NT2/D1 (cell line): Measurements from ENCODE around the gene UGT3A2.

Source experiments
- DNase-seq: peaks from one replicate; pipeline ENCODE4 v3.0.0-alpha.2; 2011; ENCODE audit warnings: low read depth, low spot score
- H3K27me3 ChIP-seq: 2 replicates; pipeline ENCODE4 v1.6.0; 2011; ENCODE audit warnings: mild to moderate bottlenecking; ENCODE audit not compliant: insufficient read length, insufficient read depth
- H3K36me3 ChIP-seq: 2 replicates; pipeline ENCODE4 v1.6.1; 2011; ENCODE audit warnings: mild to moderate bottlenecking, low read length, mixed read lengths; ENCODE audit not compliant: insufficient read depth, insufficient read length
- H3K4me1 ChIP-seq: 2 replicates; pipeline ENCODE4 v1.5.1; 2011; ENCODE audit not compliant: insufficient read depth, insufficient read length
- H3K4me3 ChIP-seq: 2 replicates; pipeline ENCODE4 v1.5.1; 2011; ENCODE audit warnings: low read depth; ENCODE audit not compliant: insufficient read length
- H3K9ac ChIP-seq: 2 replicates; pipeline ENCODE4 v1.6.0; 2011; ENCODE audit warnings: low read depth; ENCODE audit not compliant: insufficient read length
- H3K9me3 ChIP-seq: 2 replicates; pipeline ENCODE4 v1.5.1; 2011; ENCODE audit warnings: mild to moderate bottlenecking, low read length; ENCODE audit not compliant: insufficient read depth
- SUZ12 ChIP-seq: IDR thresholded peaks from 2 replicates; pipeline ENCODE4 v1.6.1; 2011; ENCODE audit not compliant: insufficient read length, insufficient read depth; ENCODE audit errors: extremely low read depth
- YY1 ChIP-seq: IDR thresholded peaks from 2 replicates; pipeline ENCODE4 v1.6.1; 2011; ENCODE audit not compliant: insufficient read length, insufficient read depth
- ZNF274 ChIP-seq: IDR thresholded peaks from 2 replicates; pipeline ENCODE4 v1.6.1; 2011; ENCODE audit warnings: mild to moderate bottlenecking, low read depth, low read length

Gene UGT3A2

GRCh38 chr5:36017622-36018021 is 49.1 kb downstream of the UGT3A2 start:
- H3K4me3 ChIP-seq = no peak overlapping the region
- no peak for TF ChIP-seq SUZ12
- no peak for TF ChIP-seq YY1
- no peak for TF ChIP-seq ZNF274
- H3K27me3 ChIP-seq = no peaks in the 10 kb centered on the region
- no peak overlapping the region for H3K9ac ChIP-seq
- DNase-seq = no peak
- H3K36me3 ChIP-seq = no peaks in the 10 kb centered on the region
- peaks cover 22% of the 10 kb centered on the region; the same call in 1 of the 2 replicates for H3K9me3 ChIP-seq
- H3K4me1 ChIP-seq = no peaks in the 10 kb centered on the region

DNA sequence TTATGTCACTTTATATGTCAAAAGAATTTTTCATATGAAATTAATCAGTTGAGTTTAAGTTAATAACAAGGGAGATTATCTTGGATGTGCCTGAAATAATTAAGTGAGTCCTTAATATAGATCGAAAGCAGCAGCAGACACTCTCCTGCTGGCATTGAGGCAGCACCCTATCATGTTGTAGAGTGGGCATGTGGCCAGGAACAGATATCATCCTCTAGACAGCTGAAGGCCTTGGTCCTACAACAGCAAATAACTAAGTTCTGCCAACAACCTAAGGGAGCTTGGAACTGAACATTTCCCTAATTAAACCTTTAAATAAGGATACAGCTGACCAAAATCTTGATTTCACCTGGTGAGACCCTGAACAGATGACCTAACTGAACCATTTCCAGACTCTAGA is 49.7 kb downstream of the UGT3A2 start:
- H3K27me3 ChIP-seq = no peaks in the 10 kb centered on the region
- peaks cover 22% of the 10 kb centered on the region; the same call in 1 of the 2 replicates for H3K9me3 ChIP-seq
- H3K4me1 ChIP-seq = no peaks in the 10 kb centered on the region
- TF ChIP-seq YY1 (no peak), SUZ12 (no peak)
- DNase-seq = no peak
- H3K36me3 ChIP-seq = no peaks in the 10 kb centered on the region
- no peak overlapping the region for H3K4me3 ChIP-seq
- H3K9ac ChIP-seq = no peak overlapping the region

DNA sequence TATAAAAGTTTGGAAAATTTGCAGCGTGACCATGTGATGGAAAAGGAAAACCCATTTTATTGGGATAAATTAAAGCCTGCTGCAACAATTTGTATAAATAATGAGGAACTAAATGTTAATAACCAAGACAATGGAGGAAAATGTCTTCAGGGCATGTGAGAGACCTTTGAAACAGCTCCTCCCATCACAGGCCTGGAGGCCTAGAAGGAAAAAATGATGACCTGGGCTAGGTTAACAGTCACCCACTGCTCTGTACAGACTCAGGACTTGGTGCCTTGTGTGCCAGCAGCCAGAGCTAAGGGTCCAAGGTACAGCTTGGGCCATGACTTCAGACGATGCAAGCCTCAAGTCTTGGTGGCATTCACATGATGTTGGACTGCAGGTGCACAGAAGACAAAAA is 53.5 kb downstream of the UGT3A2 start:
- Histone ChIP-seq H3K27me3 (no peaks in the 10 kb centered on the region), H3K36me3 (no peaks in the 10 kb centered on the region), H3K4me1 (no peaks in the 10 kb centered on the region), H3K9me3 (peaks cover 39% of the 10 kb centered on the region; the same call in 1 of the 2 replicates), H3K4me3 (no peak overlapping the region), H3K9ac (no peak overlapping the region)
- no peak for DNase-seq
- no peak for TF ChIP-seq YY1

GRCh38 chr5:36009698-36010097 is 57.0 kb downstream of the UGT3A2 start:
- DNase-seq = no peak
- H3K36me3 ChIP-seq = no peaks in the 10 kb centered on the region
- TF ChIP-seq YY1 (no peak), ZNF274 (no peak), SUZ12 (no peak)
- peaks cover 31% of the 10 kb centered on the region; the same call in 1 of the 2 replicates for H3K9me3 ChIP-seq
- H3K4me1 ChIP-seq = no peaks in the 10 kb centered on the region
- no peak overlapping the region for H3K4me3 ChIP-seq
- no peak overlapping the region for H3K9ac ChIP-seq
- no peaks in the 10 kb centered on the region for H3K27me3 ChIP-seq

DNA sequence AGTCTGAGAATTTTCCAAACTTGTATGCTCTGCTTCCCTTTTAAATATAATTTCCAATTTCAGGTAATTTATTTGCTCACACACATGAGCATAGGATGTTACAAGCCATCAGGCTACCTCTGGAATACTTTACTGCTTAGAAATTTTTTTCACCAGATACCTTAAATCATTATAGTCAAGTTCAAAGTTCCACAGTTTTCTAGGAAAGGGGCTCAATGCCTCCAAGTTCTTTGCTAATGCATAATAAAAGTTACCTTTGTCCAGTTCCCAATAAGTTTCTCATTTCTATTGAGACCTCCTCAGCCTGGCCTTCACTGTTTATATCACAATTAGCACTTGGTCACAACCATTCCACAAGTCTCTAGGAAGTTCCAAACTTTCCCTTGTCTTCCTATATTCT is 59.3 kb downstream of the UGT3A2 start:
- peaks cover 19% of the 10 kb centered on the region; the same call in 1 of the 2 replicates for H3K9me3 ChIP-seq

GRCh38 chr5:36006163-36006562 is 60.5 kb downstream of the UGT3A2 start:
- no peaks in the 10 kb centered on the region for H3K4me1 ChIP-seq
- no peaks in the 10 kb centered on the region for H3K36me3 ChIP-seq
- no peak overlapping the region for H3K9ac ChIP-seq
- TF ChIP-seq SUZ12 (no peak), ZNF274 (no peak), YY1 (no peak)
- H3K27me3 ChIP-seq = no peaks in the 10 kb centered on the region
- peaks cover 19% of the 10 kb centered on the region; the same call in 1 of the 2 replicates for H3K9me3 ChIP-seq
- DNase-seq = no peak
- H3K4me3 ChIP-seq = no peak overlapping the region

More for the DNA sequence above, 59.3 kb downstream of the UGT3A2 start:
- Histone ChIP-seq H3K9ac (no peak overlapping the region), H3K27me3 (no peaks in the 10 kb centered on the region), H3K4me1 (no peaks in the 10 kb centered on the region), H3K36me3 (no peaks in the 10 kb centered on the region), H3K4me3 (no peak overlapping the region)
- no peak for DNase-seq
- TF ChIP-seq YY1 = no peak
- no peak for TF ChIP-seq ZNF274
- TF ChIP-seq SUZ12 = no peak

DNA sequence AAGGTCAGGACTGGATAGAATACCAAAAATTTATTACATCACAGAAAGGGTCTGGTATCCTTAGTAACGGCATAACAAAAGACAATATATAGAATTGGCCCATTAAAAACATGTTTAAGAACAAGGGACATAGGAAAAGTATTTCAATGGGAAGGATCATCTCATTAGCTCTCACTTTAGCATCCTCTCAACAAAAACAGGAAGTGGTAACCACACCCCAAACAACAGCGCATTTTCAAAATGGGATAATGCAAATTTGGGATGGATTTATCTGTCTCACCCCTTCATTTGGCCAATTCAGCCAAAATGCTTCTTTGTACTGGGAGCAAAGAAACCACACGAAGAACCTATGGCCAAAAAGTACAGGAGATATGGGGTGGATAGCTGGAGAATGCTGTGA is 65.7 kb downstream of the UGT3A2 start:
- Histone ChIP-seq H3K9ac (no peak overlapping the region), H3K36me3 (no peaks in the 10 kb centered on the region), H3K27me3 (no peaks in the 10 kb centered on the region), H3K4me3 (no peak overlapping the region), H3K4me1 (no peaks in the 10 kb centered on the region), H3K9me3 (no peaks in the 10 kb centered on the region)
- no peak for DNase-seq
- TF ChIP-seq YY1 = no peak

DNA sequence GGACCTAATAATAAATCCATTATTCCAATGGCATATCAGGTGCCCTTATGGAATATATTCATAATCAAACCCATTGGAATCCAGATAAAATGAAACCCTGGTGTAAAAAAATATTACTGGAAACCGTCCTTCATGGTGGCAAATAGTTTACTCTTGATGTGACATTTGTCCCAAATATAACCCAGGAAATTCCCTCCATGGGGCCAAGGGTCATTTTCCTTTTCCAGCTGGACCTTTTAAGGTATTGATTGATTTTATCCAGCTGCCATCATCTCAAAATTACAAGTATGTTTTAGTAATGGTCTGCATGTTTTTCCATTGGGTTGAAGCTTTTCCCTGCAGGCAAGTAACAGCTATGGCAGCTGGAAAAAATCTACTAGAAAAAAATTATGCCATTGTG is 67.1 kb downstream of the UGT3A2 start:
- H3K27me3 ChIP-seq = no peaks in the 10 kb centered on the region
- no peaks in the 10 kb centered on the region for H3K36me3 ChIP-seq
- no peak overlapping the region for H3K9ac ChIP-seq
- no peaks in the 10 kb centered on the region for H3K4me1 ChIP-seq
- H3K4me3 ChIP-seq = no peak overlapping the region
- TF ChIP-seq ZNF274 (no peak), SUZ12 (no peak), YY1 (no peak)
- DNase-seq = no peak
- H3K9me3 ChIP-seq = no peaks in the 10 kb centered on the region
